Measurements from ENCODE around the gene KLHL12. TPM values are rescaled to one million over a fixed set of nuclear protein-coding genes. Genes with fewer than 3 reads are reported as not detected.

The KLHL12 gene
- total and polyA plus RNA-seq, 10 of the 15 experiments (the other 5 are each of a cell fraction or from before 2014, with no cell fraction given) = 16.0 to 53.8 (median 30.3) TPM

DNA sequence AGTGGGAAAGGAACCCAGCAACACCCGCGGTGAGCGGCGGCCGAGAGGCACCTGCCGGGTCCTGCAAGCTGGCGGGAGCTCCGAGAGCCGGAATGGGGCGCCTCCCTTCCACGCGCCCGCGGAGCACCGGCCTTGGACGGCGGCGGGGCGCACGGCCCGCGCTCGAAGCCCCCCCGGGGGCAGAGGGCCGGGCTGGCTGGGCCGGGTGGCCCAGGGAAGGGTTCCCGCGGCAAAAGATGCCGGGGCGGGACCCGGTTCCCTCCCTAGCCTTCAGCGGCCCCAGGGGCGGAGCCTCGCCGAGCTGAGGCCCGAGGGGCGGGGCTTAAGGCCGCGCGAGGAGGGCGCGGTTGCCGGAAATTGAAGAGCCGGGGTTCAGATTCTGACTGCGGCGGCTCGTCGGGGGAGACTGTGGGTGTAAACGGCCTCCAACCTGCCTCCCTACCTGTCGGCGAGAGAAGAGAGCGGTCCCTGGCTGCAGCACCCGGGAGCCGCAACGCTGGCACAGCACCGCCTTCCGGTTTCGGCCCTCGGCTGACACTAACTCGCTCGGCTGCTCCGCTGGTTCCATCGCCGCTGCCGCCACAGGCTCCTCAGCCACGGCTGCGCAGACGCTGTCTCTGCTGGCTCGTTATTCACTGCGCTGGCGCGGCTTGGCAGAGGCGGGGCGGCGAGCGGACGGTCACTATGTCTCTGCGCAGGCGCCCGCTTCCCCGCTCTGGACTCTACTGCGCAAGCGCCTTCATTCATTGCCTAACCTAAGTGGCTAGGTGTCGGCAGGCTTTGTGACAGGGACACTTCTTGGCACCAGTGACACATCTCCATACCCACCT is 38.3 kb downstream of the KLHL12 start, which contains the start of gene RABIF (continued):
- TF ChIP-seq, protein P1, sequence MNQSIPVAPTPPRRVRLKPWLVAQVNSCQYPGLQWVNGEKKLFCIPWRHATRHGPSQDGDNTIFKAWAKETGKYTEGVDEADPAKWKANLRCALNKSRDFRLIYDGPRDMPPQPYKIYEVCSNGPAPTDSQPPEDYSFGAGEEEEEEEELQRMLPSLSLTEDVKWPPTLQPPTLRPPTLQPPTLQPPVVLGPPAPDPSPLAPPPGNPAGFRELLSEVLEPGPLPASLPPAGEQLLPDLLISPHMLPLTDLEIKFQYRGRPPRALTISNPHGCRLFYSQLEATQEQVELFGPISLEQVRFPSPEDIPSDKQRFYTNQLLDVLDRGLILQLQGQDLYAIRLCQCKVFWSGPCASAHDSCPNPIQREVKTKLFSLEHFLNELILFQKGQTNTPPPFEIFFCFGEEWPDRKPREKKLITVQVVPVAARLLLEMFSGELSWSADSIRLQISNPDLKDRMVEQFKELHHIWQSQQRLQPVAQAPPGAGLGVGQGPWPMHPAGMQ (IDR thresholded peaks at IDR 0.05; ENCODE audit: borderline replicate concordance) = no peak
- TF ChIP-seq EZH2 (IDR thresholded peaks at IDR 0.05; ENCODE audit: borderline replicate concordance, control insufficient read depth, low read depth, low read length) (no peak), SMAD1 (IDR thresholded peaks at IDR 0.05; ENCODE audit: low read depth, partially characterized antibody) (no peak), IKZF2 (IDR thresholded peaks at IDR 0.05) (no peak), GATAD2B (conservative IDR thresholded peaks at IDR 0.05; ENCODE audit: low read depth) (peak; percentile 89), SMAD5 (IDR thresholded peaks at IDR 0.05; ENCODE audit: low read depth) (peak; percentile 81; the same call in 1 of the 2 replicates), NRF1 (conservative IDR thresholded peaks at IDR 0.05; ENCODE audit: low read depth, low read length) (peak; percentile 100), PAX8 (IDR thresholded peaks at IDR 0.05) (no peak), RAD51 (IDR thresholded peaks at IDR 0.05) (no peak), TCF12 (IDR thresholded peaks at IDR 0.05; ENCODE audit: low read depth, low read length) (no peak), SREBF2 (IDR thresholded peaks at IDR 0.05; ENCODE audit: low read length) (no peak), SRF (IDR thresholded peaks at IDR 0.05; ENCODE audit: low read depth in 2 of 2, low read length in 2 of 2) (no peak), BCL11A (IDR thresholded peaks at IDR 0.05; ENCODE audit: low read depth, low read length) (no peak), ATF7 (IDR thresholded peaks at IDR 0.05; ENCODE audit: low read depth) (no peak), NFIC (IDR thresholded peaks at IDR 0.05; ENCODE audit: low read depth, low read length) (no peak), KDM1A (IDR thresholded peaks at IDR 0.05; ENCODE audit: borderline replicate concordance) (no peak), RELA (IDR thresholded peaks at IDR 0.05; ENCODE audit: borderline replicate concordance, partially characterized antibody) (peak; percentile 82)
- TF ChIP-seq, protein P2, sequence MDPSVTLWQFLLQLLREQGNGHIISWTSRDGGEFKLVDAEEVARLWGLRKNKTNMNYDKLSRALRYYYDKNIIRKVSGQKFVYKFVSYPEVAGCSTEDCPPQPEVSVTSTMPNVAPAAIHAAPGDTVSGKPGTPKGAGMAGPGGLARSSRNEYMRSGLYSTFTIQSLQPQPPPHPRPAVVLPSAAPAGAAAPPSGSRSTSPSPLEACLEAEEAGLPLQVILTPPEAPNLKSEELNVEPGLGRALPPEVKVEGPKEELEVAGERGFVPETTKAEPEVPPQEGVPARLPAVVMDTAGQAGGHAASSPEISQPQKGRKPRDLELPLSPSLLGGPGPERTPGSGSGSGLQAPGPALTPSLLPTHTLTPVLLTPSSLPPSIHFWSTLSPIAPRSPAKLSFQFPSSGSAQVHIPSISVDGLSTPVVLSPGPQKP (IDR thresholded peaks at IDR 0.05; ENCODE audit: low read depth, low read length) = peak; percentile 44; the same call in 1 of the 2 replicates
- TF ChIP-seq, protein P3, sequence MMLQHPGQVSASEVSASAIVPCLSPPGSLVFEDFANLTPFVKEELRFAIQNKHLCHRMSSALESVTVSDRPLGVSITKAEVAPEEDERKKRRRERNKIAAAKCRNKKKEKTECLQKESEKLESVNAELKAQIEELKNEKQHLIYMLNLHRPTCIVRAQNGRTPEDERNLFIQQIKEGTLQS (IDR thresholded peaks at IDR 0.05; ENCODE audit: borderline replicate concordance, extremely low read depth, low read depth, low read length) = no peak
- TF ChIP-seq, protein P4, sequence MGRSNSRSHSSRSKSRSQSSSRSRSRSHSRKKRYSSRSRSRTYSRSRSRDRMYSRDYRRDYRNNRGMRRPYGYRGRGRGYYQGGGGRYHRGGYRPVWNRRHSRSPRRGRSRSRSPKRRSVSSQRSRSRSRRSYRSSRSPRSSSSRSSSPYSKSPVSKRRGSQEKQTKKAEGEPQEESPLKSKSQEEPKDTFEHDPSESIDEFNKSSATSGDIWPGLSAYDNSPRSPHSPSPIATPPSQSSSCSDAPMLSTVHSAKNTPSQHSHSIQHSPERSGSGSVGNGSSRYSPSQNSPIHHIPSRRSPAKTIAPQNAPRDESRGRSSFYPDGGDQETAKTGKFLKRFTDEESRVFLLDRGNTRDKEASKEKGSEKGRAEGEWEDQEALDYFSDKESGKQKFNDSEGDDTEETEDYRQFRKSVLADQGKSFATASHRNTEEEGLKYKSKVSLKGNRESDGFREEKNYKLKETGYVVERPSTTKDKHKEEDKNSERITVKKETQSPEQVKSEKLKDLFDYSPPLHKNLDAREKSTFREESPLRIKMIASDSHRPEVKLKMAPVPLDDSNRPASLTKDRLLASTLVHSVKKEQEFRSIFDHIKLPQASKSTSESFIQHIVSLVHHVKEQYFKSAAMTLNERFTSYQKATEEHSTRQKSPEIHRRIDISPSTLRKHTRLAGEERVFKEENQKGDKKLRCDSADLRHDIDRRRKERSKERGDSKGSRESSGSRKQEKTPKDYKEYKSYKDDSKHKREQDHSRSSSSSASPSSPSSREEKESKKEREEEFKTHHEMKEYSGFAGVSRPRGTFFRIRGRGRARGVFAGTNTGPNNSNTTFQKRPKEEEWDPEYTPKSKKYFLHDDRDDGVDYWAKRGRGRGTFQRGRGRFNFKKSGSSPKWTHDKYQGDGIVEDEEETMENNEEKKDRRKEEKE (IDR thresholded peaks at IDR 0.05) = peak; percentile 56; the same call in 1 of the 2 replicates
- TF ChIP-seq, protein P5, sequence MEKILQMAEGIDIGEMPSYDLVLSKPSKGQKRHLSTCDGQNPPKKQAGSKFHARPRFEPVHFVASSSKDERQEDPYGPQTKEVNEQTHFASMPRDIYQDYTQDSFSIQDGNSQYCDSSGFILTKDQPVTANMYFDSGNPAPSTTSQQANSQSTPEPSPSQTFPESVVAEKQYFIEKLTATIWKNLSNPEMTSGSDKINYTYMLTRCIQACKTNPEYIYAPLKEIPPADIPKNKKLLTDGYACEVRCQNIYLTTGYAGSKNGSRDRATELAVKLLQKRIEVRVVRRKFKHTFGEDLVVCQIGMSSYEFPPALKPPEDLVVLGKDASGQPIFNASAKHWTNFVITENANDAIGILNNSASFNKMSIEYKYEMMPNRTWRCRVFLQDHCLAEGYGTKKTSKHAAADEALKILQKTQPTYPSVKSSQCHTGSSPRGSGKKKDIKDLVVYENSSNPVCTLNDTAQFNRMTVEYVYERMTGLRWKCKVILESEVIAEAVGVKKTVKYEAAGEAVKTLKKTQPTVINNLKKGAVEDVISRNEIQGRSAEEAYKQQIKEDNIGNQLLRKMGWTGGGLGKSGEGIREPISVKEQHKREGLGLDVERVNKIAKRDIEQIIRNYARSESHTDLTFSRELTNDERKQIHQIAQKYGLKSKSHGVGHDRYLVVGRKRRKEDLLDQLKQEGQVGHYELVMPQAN (conservative IDR thresholded peaks at IDR 0.05) = peak; percentile 82
